HepG2 (cell line): ENCODE data around the gene ADAMTS15. TPM values are rescaled to one million over a fixed set of nuclear protein-coding genes. Genes with fewer than 3 reads are reported as not detected.

Experiments
- ATAC-seq: fragments of 200-7000 bp; cut with Tn5 transposase; 3 replicates; pipeline ENCODE4 v1.9.1; 2020; ENCODE audit warnings: mild to moderate bottlenecking, moderate library complexity
- BruUV-seq: library from RNA; stranded (reverse); fragments of 400-500 nt; replicated peaks from 2 replicates; lab custom pipeline; 2021; lab: Mats Ljungman, UMichigan
- CTCF ChIA-PET: fragments of 300-600 bp; formaldehyde crosslinking; extraction: SDS; loops from one replicate; lab custom pipeline; 2021; ENCODE audit warnings: low total read pairs, inconsistent platforms, low intra/inter-chr PET ratio; lab: Yijun Ruan, JAX
- POLR2A ChIA-PET: fragments of 350-600 bp; sonication (Branson Sonifier 250); formaldehyde crosslinking; loops from one replicate; lab custom pipeline; 2020; ENCODE audit warnings: antibody characterized with exemption, inconsistent platforms; lab: Yijun Ruan, JAX
- DNase-seq: peaks from one replicate; pipeline ENCODE4 v3.0.0-alpha.2; 2015; ENCODE audit warnings: low spot score
- FAIRE-seq: peaks from 3 replicates; lab custom pipeline; 2011; peaks lifted over from hg19 to GRCh38; lab: Jason Lieb, UNC
- H2AFZ ChIP-seq: one replicate; pipeline ENCODE4 v1.6.1; 2011; ENCODE audit warnings: low read length, inconsistent platforms
- H3K27ac ChIP-seq: fragments of 300-600 bp; 3 replicates; pipeline ENCODE4 v1.8.0; 2011; ENCODE audit warnings: mixed run types, mild to moderate bottlenecking, mixed read lengths, low read length, inconsistent platforms; ENCODE audit not compliant: insufficient read depth; ENCODE audit errors: extremely low read length
- H3K27me3 ChIP-seq, 2 experiments: fragments of 200-600 bp in 1 of 2; 2 replicates in 1 of 2; 3 replicates in 1 of 2; pipeline versions ENCODE4 v1.6.0 to v1.8.0; 2011; ENCODE audit warnings: low read length in 2 of 2, mild to moderate bottlenecking in 2 of 2, moderate library complexity in 2 of 2, inconsistent platforms in 1 of 2; ENCODE audit not compliant: insufficient read depth in 2 of 2, control insufficient read depth in 1 of 2
- H3K36me3 ChIP-seq, 2 experiments: fragments of 200-600 bp in 1 of 2; replicated peaks in 1 of 2; 2 replicates in 1 of 2; 3 replicates in 1 of 2; pipeline versions ENCODE4 v1.5.1 to v1.8.0; 2011; ENCODE audit warnings: low read length in 2 of 2, inconsistent platforms in 1 of 2; ENCODE audit not compliant: insufficient read depth in 2 of 2, control insufficient read depth in 1 of 2
- H3K4me1 ChIP-seq: 2 replicates; pipeline ENCODE4 v1.5.1; 2012; ENCODE audit warnings: low read length, inconsistent platforms; ENCODE audit not compliant: insufficient read depth
- H3K4me2 ChIP-seq: 2 replicates; pipeline ENCODE4 v1.6.0; 2011; ENCODE audit warnings: low read depth, low read length, inconsistent platforms
- H3K4me3 ChIP-seq, 3 experiments: fragments of 200-600 bp in 1 of 3; sonication (generic), shearing (Covaris generic) in 1 of 3; replicated peaks in 1 of 3; 2 replicates each; pipeline ENCODE4 v1.5.1; 2011 to 2016; ENCODE audit warnings: low read length in 3 of 3, inconsistent platforms in 2 of 3, low read depth in 2 of 3, mild to moderate bottlenecking in 2 of 3, control low read depth in 1 of 3, mixed read lengths in 1 of 3; ENCODE audit not compliant: insufficient read depth in 1 of 3
- H3K79me2 ChIP-seq: one replicate; pipeline ENCODE4 v1.6.1; 2011; ENCODE audit warnings: low read length, inconsistent platforms; ENCODE audit not compliant: insufficient read depth
- H3K9ac ChIP-seq: 2 replicates; pipeline ENCODE4 v1.6.0; 2011; ENCODE audit warnings: mild to moderate bottlenecking, low read depth, low read length, inconsistent platforms; ENCODE audit not compliant: insufficient read depth
- H3K9me3 ChIP-seq: 2 replicates; pipeline ENCODE4 v1.5.1; 2012; ENCODE audit warnings: mild to moderate bottlenecking, low read length
- H4K20me1 ChIP-seq: 2 replicates; pipeline ENCODE4 v1.6.0; 2011; ENCODE audit warnings: inconsistent platforms, mild to moderate bottlenecking, low read length, moderate library complexity; ENCODE audit not compliant: insufficient read depth
- AGO1 ChIP-seq: fragments of 200-400 bp; formaldehyde crosslinking; IDR thresholded peaks from 2 replicates; pipeline ENCODE4 v1.6.1; 2017; ENCODE audit warnings: mild to moderate bottlenecking, low read depth, low read length, moderate library complexity; ENCODE audit not compliant: poor library complexity, severe bottlenecking
- MAZ ChIP-seq, 2 experiments: sonication (generic) in 1 of 2; formaldehyde crosslinking in 1 of 2; IDR thresholded peaks; 2 replicates each; pipeline versions ENCODE4 v1.5.0 to v1.6.1; 2012 to 2020; ENCODE audit warnings: low read depth in 2 of 2, mild to moderate bottlenecking in 2 of 2, borderline replicate concordance in 1 of 2, improper control_type of control experiment in 1 of 2, low read length in 1 of 2, missing genetic modification reagents in 1 of 2, moderate library complexity in 1 of 2
- NCOR1 ChIP-seq: fragments of 200-600 bp; sonication (generic); IDR thresholded peaks from 2 replicates; pipeline ENCODE4 v1.7.0; 2017; ENCODE audit warnings: antibody characterized with exemption, low read length, borderline replicate concordance
- RBAK ChIP-seq: sonication (generic); formaldehyde crosslinking; IDR thresholded peaks from 2 replicates; pipeline ENCODE4 v1.5.1; 2020; ENCODE audit warnings: mild to moderate bottlenecking, missing genetic modification reagents
- REPIN1 ChIP-seq: sonication (generic); formaldehyde crosslinking; IDR thresholded peaks from 2 replicates; pipeline ENCODE4 v1.8.0; 2022; ENCODE audit warnings: missing genetic modification reagents, low read depth, mild to moderate bottlenecking, borderline replicate concordance
- SMAD3 ChIP-seq: sonication (generic); formaldehyde crosslinking; IDR thresholded peaks from 2 replicates; pipeline ENCODE4 v1.4.0; 2020; ENCODE audit warnings: missing genetic modification reagents
- SMARCC2 ChIP-seq: fragments of 450-650 bp; IDR thresholded peaks from 2 replicates; pipeline ENCODE4 v1.6.1; 2017; ENCODE audit warnings: antibody characterized with exemption, mild to moderate bottlenecking
- ZNF101 ChIP-seq: sonication (generic); formaldehyde crosslinking; IDR thresholded peaks from 2 replicates; pipeline ENCODE4 v1.4.0; 2020; ENCODE audit warnings: mild to moderate bottlenecking, low read depth, missing genetic modification reagents, borderline replicate concordance
- ZNF382 ChIP-seq: sonication (generic); formaldehyde crosslinking; IDR thresholded peaks from 2 replicates; pipeline ENCODE4 v1.5.0; 2020; ENCODE audit warnings: missing genetic modification reagents, mild to moderate bottlenecking, borderline replicate concordance
- ZNF547 ChIP-seq: sonication (generic); formaldehyde crosslinking; IDR thresholded peaks from 2 replicates; pipeline ENCODE4 v1.5.1; 2020; ENCODE audit warnings: mild to moderate bottlenecking, missing genetic modification reagents
- ZNF777 ChIP-seq: sonication (generic); formaldehyde crosslinking; IDR thresholded peaks from 2 replicates; pipeline ENCODE4 v1.4.0; 2020; ENCODE audit warnings: missing genetic modification reagents
- ZSCAN21 ChIP-seq: sonication (generic); formaldehyde crosslinking; IDR thresholded peaks from 2 replicates; pipeline ENCODE4 v1.8.0; 2022; ENCODE audit warnings: mild to moderate bottlenecking, missing genetic modification reagents, moderate library complexity, borderline replicate concordance
- WGBS: methylation state at CpG from one replicate; pipeline ENCODE4 v1.1.6; 2017; ENCODE audit warnings: low lambda C conversion rate; 5-methylcytosine and 5-hydroxymethylcytosine counted together
- in situ Hi-C: cut with HindIII; loops from 2 replicates; pipeline ENCODE4 v1.10.0; 2017; ENCODE audit warnings: low pct_unique_long_range_greater_than_20kb; ENCODE audit not compliant: extremely low pct_ligation_motif_present
- intact Hi-C: fragments of 100-400 bp; cut with micrococcal nuclease; formaldehyde crosslinking; loops from one replicate; pipeline ENCODE4 v1.10.0; 2022; ENCODE audit not compliant: unreplicated experiment
- polyA plus RNA-seq, 8 experiments: library from polyadenylated mRNA; depleted of rRNA in 3 of 8; stranded (reverse) in 7 of 8; unstranded in 1 of 8; fragments of >200 nt; fragmentation: Illumina TruSeq in 4 of 8; extraction: Trizol in 4 of 8; gene quantifications; 2 replicates each; pipeline versions ENCODE4 v1.2.1 to v1.2.3, GENCODE V29; 2011 to 2016; ENCODE audit warnings: low read depth in 4 of 8, missing spikeins in 1 of 8, mixed read lengths in 1 of 8; ENCODE audit not compliant: insufficient read depth in 1 of 8
- total RNA-seq, 5 experiments: library from RNA; depleted of rRNA; stranded (reverse); fragments of >200 nt; fragmentation: Illumina TruSeq; extraction: Trizol; gene quantifications; 2 replicates each; pipeline ENCODE4 v1.2.3, GENCODE V29; 2016; ENCODE audit warnings: low read depth in 1 of 5
- TF ChIP-seq, protein P1 (sequence below): sonication (generic); formaldehyde crosslinking; IDR thresholded peaks from 2 replicates; pipeline ENCODE4 v1.4.0; 2020; ENCODE audit warnings: missing genetic modification reagents
- TF ChIP-seq, protein P2 (sequence below): sonication (generic); formaldehyde crosslinking; IDR thresholded peaks from 2 replicates; pipeline ENCODE4 v1.4.0; 2020; ENCODE audit warnings: mild to moderate bottlenecking, low read depth, missing genetic modification reagents
- TF ChIP-seq, protein P3 (sequence below): sonication (generic); formaldehyde crosslinking; IDR thresholded peaks from 2 replicates; pipeline ENCODE4 v1.4.0; 2020; ENCODE audit warnings: missing genetic modification reagents

The ADAMTS15 gene
- total and polyA plus RNA-seq, 2 of the 13 experiments (the other 11 are each of a cell fraction or from before 2014, with no cell fraction given): 0.01 to 0.02 TPM

GRCh38 chr11:130408901-130409300 is 39.5 kb upstream of the ADAMTS15 start (continued):
- TF ChIP-seq, protein P1, sequence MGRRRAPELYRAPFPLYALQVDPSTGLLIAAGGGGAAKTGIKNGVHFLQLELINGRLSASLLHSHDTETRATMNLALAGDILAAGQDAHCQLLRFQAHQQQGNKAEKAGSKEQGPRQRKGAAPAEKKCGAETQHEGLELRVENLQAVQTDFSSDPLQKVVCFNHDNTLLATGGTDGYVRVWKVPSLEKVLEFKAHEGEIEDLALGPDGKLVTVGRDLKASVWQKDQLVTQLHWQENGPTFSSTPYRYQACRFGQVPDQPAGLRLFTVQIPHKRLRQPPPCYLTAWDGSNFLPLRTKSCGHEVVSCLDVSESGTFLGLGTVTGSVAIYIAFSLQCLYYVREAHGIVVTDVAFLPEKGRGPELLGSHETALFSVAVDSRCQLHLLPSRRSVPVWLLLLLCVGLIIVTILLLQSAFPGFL (CRISPR knock-in tag): no peak

- Histone ChIP-seq H3K27me3 (peaks cover 12 to 71% of the 10 kb centered on the region in 2 experiments; a peak in 3 of 5 replicates), H3K4me2 (no peak overlapping the region), H3K4me1 (no peaks in the 10 kb centered on the region), H3K36me3 (no peaks in the 10 kb centered on the region), H2AFZ (no peak overlapping the region), H3K79me2 (no peaks in the 10 kb centered on the region), H3K27ac (no peak overlapping the region), H4K20me1 (no peaks in the 10 kb centered on the region), H3K4me3 (no peak overlapping the region), H3K9me3 (no peaks in the 10 kb centered on the region), H3K9ac (no peak overlapping the region)
- ATAC-seq (no peak), DNase-seq (no peak), FAIRE-seq (no peak)
- intact Hi-C loops (no loop called here), in situ Hi-C loops (no loop called here)
- 31% methylated on average over 7 of the region's 7 CpGs for WGBS
- no TSS peak for BruUV-seq
- ChIA-PET CTCF (no interaction called here), POLR2A (no interaction called here)
- TF ChIP-seq ZNF101 (no peak), SMAD3 (CRISPR knock-in tag) (no peak), ZSCAN21 (CRISPR knock-in tag) (no peak), REPIN1 (CRISPR knock-in tag) (no peak), ZNF777 (CRISPR knock-in tag) (no peak), AGO1 (no peak), ZNF547 (CRISPR knock-in tag) (no peak), RBAK (CRISPR knock-in tag) (no peak), MAZ (IDR thresholded peaks at IDR 0.05; ENCODE audit: borderline replicate concordance, low read depth, low read length) (no peak), MAZ (CRISPR knock-in tag; IDR thresholded peaks at IDR 0.05; ENCODE audit: low read depth) (no peak), ZNF382 (CRISPR knock-in tag) (no peak), SMARCC2 (no peak), NCOR1 (no peak)
- TF ChIP-seq, protein P2, sequence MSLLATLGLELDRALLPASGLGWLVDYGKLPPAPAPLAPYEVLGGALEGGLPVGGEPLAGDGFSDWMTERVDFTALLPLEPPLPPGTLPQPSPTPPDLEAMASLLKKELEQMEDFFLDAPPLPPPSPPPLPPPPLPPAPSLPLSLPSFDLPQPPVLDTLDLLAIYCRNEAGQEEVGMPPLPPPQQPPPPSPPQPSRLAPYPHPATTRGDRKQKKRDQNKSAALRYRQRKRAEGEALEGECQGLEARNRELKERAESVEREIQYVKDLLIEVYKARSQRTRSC (CRISPR knock-in tag): no peak
- TF ChIP-seq, protein P3, sequence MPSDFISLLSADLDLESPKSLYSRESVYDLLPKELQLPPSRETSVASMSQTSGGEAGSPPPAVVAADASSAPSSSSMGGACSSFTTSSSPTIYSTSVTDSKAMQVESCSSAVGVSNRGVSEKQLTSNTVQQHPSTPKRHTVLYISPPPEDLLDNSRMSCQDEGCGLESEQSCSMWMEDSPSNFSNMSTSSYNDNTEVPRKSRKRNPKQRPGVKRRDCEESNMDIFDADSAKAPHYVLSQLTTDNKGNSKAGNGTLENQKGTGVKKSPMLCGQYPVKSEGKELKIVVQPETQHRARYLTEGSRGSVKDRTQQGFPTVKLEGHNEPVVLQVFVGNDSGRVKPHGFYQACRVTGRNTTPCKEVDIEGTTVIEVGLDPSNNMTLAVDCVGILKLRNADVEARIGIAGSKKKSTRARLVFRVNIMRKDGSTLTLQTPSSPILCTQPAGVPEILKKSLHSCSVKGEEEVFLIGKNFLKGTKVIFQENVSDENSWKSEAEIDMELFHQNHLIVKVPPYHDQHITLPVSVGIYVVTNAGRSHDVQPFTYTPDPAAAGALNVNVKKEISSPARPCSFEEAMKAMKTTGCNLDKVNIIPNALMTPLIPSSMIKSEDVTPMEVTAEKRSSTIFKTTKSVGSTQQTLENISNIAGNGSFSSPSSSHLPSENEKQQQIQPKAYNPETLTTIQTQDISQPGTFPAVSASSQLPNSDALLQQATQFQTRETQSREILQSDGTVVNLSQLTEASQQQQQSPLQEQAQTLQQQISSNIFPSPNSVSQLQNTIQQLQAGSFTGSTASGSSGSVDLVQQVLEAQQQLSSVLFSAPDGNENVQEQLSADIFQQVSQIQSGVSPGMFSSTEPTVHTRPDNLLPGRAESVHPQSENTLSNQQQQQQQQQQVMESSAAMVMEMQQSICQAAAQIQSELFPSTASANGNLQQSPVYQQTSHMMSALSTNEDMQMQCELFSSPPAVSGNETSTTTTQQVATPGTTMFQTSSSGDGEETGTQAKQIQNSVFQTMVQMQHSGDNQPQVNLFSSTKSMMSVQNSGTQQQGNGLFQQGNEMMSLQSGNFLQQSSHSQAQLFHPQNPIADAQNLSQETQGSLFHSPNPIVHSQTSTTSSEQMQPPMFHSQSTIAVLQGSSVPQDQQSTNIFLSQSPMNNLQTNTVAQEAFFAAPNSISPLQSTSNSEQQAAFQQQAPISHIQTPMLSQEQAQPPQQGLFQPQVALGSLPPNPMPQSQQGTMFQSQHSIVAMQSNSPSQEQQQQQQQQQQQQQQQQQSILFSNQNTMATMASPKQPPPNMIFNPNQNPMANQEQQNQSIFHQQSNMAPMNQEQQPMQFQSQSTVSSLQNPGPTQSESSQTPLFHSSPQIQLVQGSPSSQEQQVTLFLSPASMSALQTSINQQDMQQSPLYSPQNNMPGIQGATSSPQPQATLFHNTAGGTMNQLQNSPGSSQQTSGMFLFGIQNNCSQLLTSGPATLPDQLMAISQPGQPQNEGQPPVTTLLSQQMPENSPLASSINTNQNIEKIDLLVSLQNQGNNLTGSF (CRISPR knock-in tag): no peak
Measured at GRCh38 chr11:130409594-130410388, 38.7 kb upstream of the ADAMTS15 start.
